Naive thymus-derived CD4-positive, alpha-beta T cell (primary cell): ENCODE results near the gene SP9. TPM values are rescaled to one million over a fixed set of nuclear protein-coding genes. Genes with fewer than 3 reads are reported as not detected.
A peak's percentile ranks its signal among the peaks of the same experiment; 100 is the strongest.

Experiments used
- ATAC-seq: fragments of 150-1000 bp; cut with Tn5 transposase; 2 replicates; pipeline ENCODE4 v1.10.0; 2021; ENCODE audit warnings: mild to moderate bottlenecking, moderate library complexity
- CTCF ChIA-PET: fragments of 350-600 bp; sonication (Branson Sonifier 250); formaldehyde crosslinking; loops from one replicate; lab custom pipeline; 2021; ENCODE audit warnings: antibody characterized with exemption; lab: Charles Lee
- POLR2A ChIA-PET: fragments of 350-600 bp; sonication (Branson Sonifier 250); formaldehyde crosslinking; loops from one replicate; lab custom pipeline; 2021; ENCODE audit warnings: antibody characterized with exemption, inconsistent platforms; lab: Charles Lee
- DNase-seq, 9 donors: peaks; one replicate each; pipeline versions ENCODE4 v3.0.0 to v3.0.0-alpha.2; 2020 to 2022; ENCODE audit warnings: mixed read lengths in 1 of 9
- H3K27ac ChIP-seq: one replicate; pipeline ENCODE4 v1.7.0; 2013; ENCODE audit warnings: mild to moderate bottlenecking, low read depth, low read length, moderate library complexity
- H3K27me3 ChIP-seq, 2 donors: one replicate each; pipeline ENCODE4 v1.7.0; 2013; ENCODE audit warnings: low read length in 2 of 2, mild to moderate bottlenecking in 2 of 2, moderate library complexity in 2 of 2; ENCODE audit not compliant: control insufficient read depth in 2 of 2, insufficient read depth in 2 of 2
- H3K36me3 ChIP-seq, 3 experiments: 1 replicate in 2 of 3; 2 replicates in 1 of 3; pipeline ENCODE4 v1.7.0; 2013; ENCODE audit warnings: low read length in 3 of 3, mild to moderate bottlenecking in 3 of 3, moderate library complexity in 1 of 3; ENCODE audit not compliant: insufficient read depth in 3 of 3, control insufficient read depth in 2 of 3
- H3K4me1 ChIP-seq, 2 donors: one replicate each; pipeline ENCODE4 v1.7.0; 2013; ENCODE audit warnings: low read length in 2 of 2, mild to moderate bottlenecking in 2 of 2, moderate library complexity in 1 of 2; ENCODE audit not compliant: control insufficient read depth in 2 of 2, insufficient read depth in 2 of 2
- H3K4me3 ChIP-seq: 2 replicates; pipeline ENCODE4 v1.7.0; 2013; ENCODE audit warnings: mild to moderate bottlenecking, low read length
- H3K9me3 ChIP-seq, 3 experiments: 1 replicate in 2 of 3; 2 replicates in 1 of 3; pipeline ENCODE4 v1.7.0; 2013; ENCODE audit warnings: low read length in 3 of 3; ENCODE audit not compliant: control insufficient read depth in 2 of 3
- H3K27ac Mint-ChIP-seq, 9 donors: one replicate each; pipeline ENCODE4 v1.8.0; 2020 to 2022; ENCODE audit warnings: mixed read lengths in 9 of 9, mild to moderate bottlenecking in 8 of 9, moderate library complexity in 5 of 9, inconsistent platforms in 2 of 9
- H3K27me3 Mint-ChIP-seq, 5 donors: one replicate each; pipeline ENCODE4 v1.8.0; 2021 to 2022; ENCODE audit warnings: mixed read lengths in 5 of 5, mild to moderate bottlenecking in 1 of 5
- H3K36me3 Mint-ChIP-seq, 5 donors: one replicate each; pipeline ENCODE4 v1.8.0; 2020 to 2022; ENCODE audit warnings: mixed read lengths in 5 of 5, mild to moderate bottlenecking in 3 of 5, inconsistent platforms in 1 of 5
- H3K4me1 Mint-ChIP-seq, 7 donors: one replicate each; pipeline ENCODE4 v1.8.0; 2020 to 2022; ENCODE audit warnings: mixed read lengths in 7 of 7, mild to moderate bottlenecking in 3 of 7, inconsistent platforms in 1 of 7
- H3K4me3 Mint-ChIP-seq, 10 donors: one replicate each; pipeline ENCODE4 v1.8.0; 2020 to 2022; ENCODE audit warnings: mild to moderate bottlenecking in 10 of 10, mixed read lengths in 10 of 10, moderate library complexity in 6 of 10, inconsistent platforms in 2 of 10
- H3K9me3 Mint-ChIP-seq, 11 donors: one replicate each; pipeline ENCODE4 v1.8.0; 2020 to 2022; ENCODE audit warnings: mixed read lengths in 11 of 11, mild to moderate bottlenecking in 4 of 11, inconsistent platforms in 1 of 11, moderate library complexity in 1 of 11
- intact Hi-C, 2 donors: fragments of 100-400 bp; cut with micrococcal nuclease; formaldehyde crosslinking; loops; one replicate each; pipeline ENCODE4 v1.15.1; 2023
- polyA plus RNA-seq, 2 donors: library from polyadenylated mRNA; unstranded; fragments of 300-500 nt; fragmentation: Illumina TruSeq; gene quantifications; one replicate each; pipeline ENCODE4 v1.2.3, GENCODE V29; 2021
- total RNA-seq, 6 experiments: library from RNA in 5 of 6; stranded (reverse) in 5 of 6; gene quantifications; 1 replicate in 5 of 6; 2 replicates in 1 of 6; pipeline ENCODE4 v1.2.3 and lab custom pipeline; 2021 to 2026

Gene SP9
- total and polyA plus RNA-seq, 7 experiments from 2014 or later: not detected

- peaks cover 11 to 61% (median 44%) of the 10 kb centered on the region in 7 donors for H3K4me1 Mint-ChIP-seq
- Histone ChIP-seq H3K4me3 (no peak overlapping the region), H3K4me1 (peaks cover 26 to 30% of the 10 kb centered on the region in 2 donors), H3K9me3 (peaks cover 0 to 4% (median 0%) of the 10 kb centered on the region in 3 experiments), H3K36me3 (no peaks in the 10 kb centered on the region), H3K27me3 (peaks cover 69 to 79% of the 10 kb centered on the region in 2 donors), H3K27ac (no peak overlapping the region)
- peak in 1 of 9 donors; percentile 13 for DNase-seq
- ChIA-PET CTCF (no interaction called here), POLR2A (no interaction called here)
- peaks cover 0 to 36% (median 5%) of the 10 kb centered on the region in 11 donors for H3K9me3 Mint-ChIP-seq
- H3K36me3 Mint-ChIP-seq: peaks cover 0 to 3% (median 0%) of the 10 kb centered on the region in 5 donors
- H3K4me3 Mint-ChIP-seq: peak overlapping the region in 6 of 10 donors; percentile 16 to 68 (median 46)
- H3K27me3 Mint-ChIP-seq: peaks cover 72 to 82% (median 76%) of the 10 kb centered on the region in 5 donors
- ATAC-seq: no peak
- H3K27ac Mint-ChIP-seq: peak overlapping the region in 5 of 9 donors; percentile 32 to 76 (median 52)
- intact Hi-C loops: loop anchor here (1.0 to 10.0 kb wide), 5 partner anchors 9 to 1832 kb away; partner anchors contain the start of genes EVX2 (in 1 of the 2), HOXD8 (in 1 of the 2), HOXD9 (in 1 of the 2) and OLA1 (in 1 of the 2)
Observed at GRCh38 chr2:174332217-174332963, 2.4 kb upstream of the SP9 start.

GRCh38 chr2:174333017-174333371, 1.8 kb upstream of the SP9 start:
- DNase-seq (peak in 1 of 9 donors; percentile 12), ATAC-seq (no peak)
- intact Hi-C loops: loop anchor here (5.0 to 10.0 kb wide), 4 partner anchors 86 to 1832 kb away; partner anchors contain the start of genes EVX2 (in 1 of the 2), HOXD8 (in 1 of the 2), HOXD9 (in 1 of the 2) and OLA1 (in 1 of the 2)
- Mint-ChIP-seq H3K36me3 (peaks cover 0 to 4% (median 0%) of the 10 kb centered on the region in 5 donors), H3K27me3 (peaks cover 66 to 82% (median 76%) of the 10 kb centered on the region in 5 donors), H3K4me1 (peaks cover 5 to 61% (median 44%) of the 10 kb centered on the region in 7 donors), H3K9me3 (peaks cover 0 to 38% (median 5%) of the 10 kb centered on the region in 11 donors), H3K27ac (peak overlapping the region in 5 of 9 donors; percentile 17 to 76 (median 53)), H3K4me3 (peak overlapping the region in 9 of 10 donors; percentile 25 to 79 (median 51))
- H3K9me3 ChIP-seq: peaks cover 0 to 4% (median 0%) of the 10 kb centered on the region in 3 experiments
- ChIA-PET CTCF (no interaction called here), POLR2A (no interaction called here)
- H3K27ac ChIP-seq: no peak overlapping the region
- H3K36me3 ChIP-seq: no peaks in the 10 kb centered on the region
- H3K4me1 ChIP-seq: peaks cover 28 to 34% of the 10 kb centered on the region in 2 donors
- peaks cover 66 to 77% of the 10 kb centered on the region in 2 donors for H3K27me3 ChIP-seq
- H3K4me3 ChIP-seq: no peak overlapping the region

GRCh38 chr2:174333372-174334277, 1.1 kb upstream of the SP9 start:
- CTCF ChIA-PET: no interaction called here
- peak overlapping the region in 7 of 9 donors; percentile 17 to 82 (median 58) for H3K27ac Mint-ChIP-seq

GRCh38 chr2:174334278-174334715, 457 bp upstream of the SP9 start:
- peak overlapping the region in 6 of 9 donors; percentile 20 to 82 (median 69) for H3K27ac Mint-ChIP-seq
- DNase-seq (peak in 1 of 9 donors; percentile 16), ATAC-seq (no peak)
- H3K4me1 Mint-ChIP-seq: peaks cover 5 to 49% (median 36%) of the 10 kb centered on the region in 7 donors
- peak overlapping the region; percentile 25 to 79 (median 60) for H3K4me3 Mint-ChIP-seq
- intact Hi-C loops: loop anchor here (5.0 to 10.0 kb wide), 4 partner anchors 87 to 1831 kb away; partner anchors contain the start of genes EVX2 (in 1 of the 2), HOXD8 (in 1 of the 2), HOXD9 (in 1 of the 2) and OLA1 (in 1 of the 2)
- peaks cover 0 to 35% (median 5%) of the 10 kb centered on the region in 11 donors for H3K9me3 Mint-ChIP-seq
- CTCF ChIA-PET: no interaction called here
- H3K36me3 Mint-ChIP-seq: peaks cover 0 to 4% (median 0%) of the 10 kb centered on the region in 5 donors
- peaks cover 60 to 83% (median 78%) of the 10 kb centered on the region in 5 donors for H3K27me3 Mint-ChIP-seq
- H3K9me3 ChIP-seq: peaks cover 0 to 4% (median 0%) of the 10 kb centered on the region in 3 experiments
- H3K4me3 ChIP-seq: no peak overlapping the region
- H3K36me3 ChIP-seq: no peaks in the 10 kb centered on the region
- H3K27me3 ChIP-seq: peaks cover 70 to 83% of the 10 kb centered on the region in 2 donors
- H3K4me1 ChIP-seq: peaks cover 28 to 34% of the 10 kb centered on the region in 2 donors
- POLR2A ChIA-PET: interaction anchor here (1.6 kb wide), 1 partner anchor 9 kb away, joined by 4 read pairs; no protein-coding TSS in a partner anchor
- H3K27ac ChIP-seq: no peak overlapping the region

More at GRCh38 chr2:174333372-174334277, 1.1 kb upstream of the SP9 start:
- Mint-ChIP-seq H3K4me1 (peaks cover 5 to 56% (median 41%) of the 10 kb centered on the region in 7 donors), H3K4me3 (peak overlapping the region; percentile 42 to 79 (median 62)), H3K27me3 (peaks cover 64 to 83% (median 78%) of the 10 kb centered on the region in 5 donors), H3K9me3 (peaks cover 0 to 38% (median 5%) of the 10 kb centered on the region in 11 donors), H3K36me3 (peaks cover 0 to 4% (median 0%) of the 10 kb centered on the region in 5 donors)
- H3K27me3 ChIP-seq: peaks cover 68 to 79% of the 10 kb centered on the region in 2 donors
- peaks cover 0 to 4% (median 0%) of the 10 kb centered on the region in 3 experiments for H3K9me3 ChIP-seq
- ATAC-seq: no peak
- POLR2A ChIA-PET: no interaction called here
- intact Hi-C loops: loop anchor here (5.0 to 10.0 kb wide), 4 partner anchors 86 to 1831 kb away; partner anchors contain the start of genes EVX2 (in 1 of the 2), HOXD8 (in 1 of the 2), HOXD9 (in 1 of the 2) and OLA1 (in 1 of the 2)
- no peak overlapping the region for H3K4me3 ChIP-seq
- peak in 2 of 9 donors; percentile 28 to 31 for DNase-seq
- H3K36me3 ChIP-seq: no peaks in the 10 kb centered on the region
- H3K27ac ChIP-seq: no peak overlapping the region
- H3K4me1 ChIP-seq: peaks cover 28 to 34% of the 10 kb centered on the region in 2 donors

- Histone ChIP-seq H3K27me3 (peaks cover 70 to 82% of the 10 kb centered on the region in 2 donors), H3K4me3 (peak overlapping the region; percentile 18), H3K36me3 (no peaks in the 10 kb centered on the region), H3K27ac (no peak overlapping the region), H3K4me1 (peaks cover 28 to 38% of the 10 kb centered on the region in 2 donors), H3K9me3 (peaks cover 0 to 4% (median 0%) of the 10 kb centered on the region in 3 experiments)
- ChIA-PET CTCF (no interaction called here), POLR2A (interaction anchor here (1.6 kb wide), 1 partner anchor 10 kb away, joined by 4 read pairs; no protein-coding TSS in a partner anchor)
- H3K27me3 Mint-ChIP-seq: peaks cover 56 to 81% (median 76%) of the 10 kb centered on the region in 5 donors
- peaks cover 0 to 32% (median 2%) of the 10 kb centered on the region in 11 donors for H3K9me3 Mint-ChIP-seq
- ATAC-seq: no peak
- peak overlapping the region; percentile 47 to 79 (median 66) for H3K4me3 Mint-ChIP-seq
- intact Hi-C loops: loop anchor here (5.0 to 10.0 kb wide), 4 partner anchors 1742 to 1829 kb away; partner anchors contain the start of genes EVX2 (in 1 of the 2), HOXD8 (in 1 of the 2) and HOXD9 (in 1 of the 2)
- peaks cover 0 to 4% (median 0%) of the 10 kb centered on the region in 5 donors for H3K36me3 Mint-ChIP-seq
- H3K27ac Mint-ChIP-seq: peak overlapping the region in 7 of 9 donors; percentile 43 to 88 (median 79)
- peak in 3 of 9 donors; percentile 22 to 27 (median 26) for DNase-seq
- H3K4me1 Mint-ChIP-seq: peaks cover 5 to 55% (median 38%) of the 10 kb centered on the region in 7 donors
Observed at GRCh38 chr2:174335254-174335987, 667 bp downstream of the SP9 start.
